GM21825 (cell line): ENCODE measurements around the gene BICDL2.
A peak's percentile ranks its signal among the peaks of the same experiment; 100 is the strongest.

Experiments used
- ATAC-seq: cut with Tn5 transposase; IDR thresholded peaks from one replicate; pipeline ENCODE4 v1.9.1; 2021; ENCODE audit warnings: mild to moderate bottlenecking, moderate library complexity; ENCODE audit not compliant: unreplicated experiment

BICDL2 gene

DNA sequence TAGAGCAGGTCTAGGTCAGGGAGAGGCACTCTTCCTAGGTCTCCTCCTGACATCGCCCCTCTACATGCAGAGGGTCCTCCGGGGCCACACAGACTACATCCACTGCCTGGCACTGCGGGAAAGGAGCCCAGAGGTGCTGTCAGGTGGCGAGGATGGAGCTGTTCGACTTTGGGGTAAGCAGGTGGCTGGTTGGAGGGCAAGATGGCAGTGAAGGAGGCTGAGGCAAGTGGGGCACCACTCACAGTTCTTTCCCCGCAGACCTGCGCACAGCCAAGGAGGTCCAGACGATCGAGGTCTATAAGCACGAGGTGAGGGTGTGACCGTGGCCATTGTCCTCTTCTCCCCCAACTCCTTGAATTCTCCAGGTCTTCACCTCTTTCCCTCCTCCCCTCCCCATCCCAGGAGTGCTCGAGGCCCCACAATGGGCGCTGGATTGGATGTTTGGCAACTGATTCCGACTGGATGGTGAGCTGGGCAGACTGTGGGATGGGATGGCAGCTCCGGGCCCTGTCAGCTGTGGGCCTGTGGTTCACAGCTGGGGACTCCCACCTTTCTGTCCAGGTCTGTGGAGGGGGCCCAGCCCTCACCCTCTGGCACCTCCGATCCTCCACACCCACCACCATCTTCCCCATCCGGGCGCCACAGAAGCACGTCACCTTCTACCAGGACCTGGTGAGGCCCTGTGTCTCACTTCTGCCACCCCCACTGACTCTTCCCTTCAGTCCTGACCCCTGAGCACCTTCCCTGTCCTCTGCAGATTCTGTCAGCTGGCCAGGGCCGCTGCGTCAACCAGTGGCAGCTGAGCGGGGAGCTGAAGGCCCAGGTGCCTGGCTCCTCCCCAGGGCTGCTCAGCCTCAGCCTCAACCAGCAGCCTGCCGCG lies 9.9 kb downstream of the BICDL2 start:
- ATAC-seq: no peak

GRCh38 chr16:3026003-3026378 lies 10.8 kb downstream of the BICDL2 start:
- ATAC-seq: no peak

GRCh38 chr16:3025032-3026002 lies 11.4 kb downstream of the BICDL2 start:
- no peak for ATAC-seq

- peak; percentile 56 for ATAC-seq
Observed at GRCh38 chr16:3023669-3024478, 12.9 kb downstream of the BICDL2 start, which contains the start of the genes HCFC1R1 and THOC6. TSS of gene HCFC1R1 (minus strand) at chr16:3023942. CDS start at chr16:3023941, 1 bp downstream. TSS of gene THOC6 (plus strand) at chr16:3024035. CDS start at chr16:3024327, 292 bp downstream.

GRCh38 chr16:3023415-3023668 lies 13.4 kb downstream of the BICDL2 start:
- no peak for ATAC-seq

DNA sequence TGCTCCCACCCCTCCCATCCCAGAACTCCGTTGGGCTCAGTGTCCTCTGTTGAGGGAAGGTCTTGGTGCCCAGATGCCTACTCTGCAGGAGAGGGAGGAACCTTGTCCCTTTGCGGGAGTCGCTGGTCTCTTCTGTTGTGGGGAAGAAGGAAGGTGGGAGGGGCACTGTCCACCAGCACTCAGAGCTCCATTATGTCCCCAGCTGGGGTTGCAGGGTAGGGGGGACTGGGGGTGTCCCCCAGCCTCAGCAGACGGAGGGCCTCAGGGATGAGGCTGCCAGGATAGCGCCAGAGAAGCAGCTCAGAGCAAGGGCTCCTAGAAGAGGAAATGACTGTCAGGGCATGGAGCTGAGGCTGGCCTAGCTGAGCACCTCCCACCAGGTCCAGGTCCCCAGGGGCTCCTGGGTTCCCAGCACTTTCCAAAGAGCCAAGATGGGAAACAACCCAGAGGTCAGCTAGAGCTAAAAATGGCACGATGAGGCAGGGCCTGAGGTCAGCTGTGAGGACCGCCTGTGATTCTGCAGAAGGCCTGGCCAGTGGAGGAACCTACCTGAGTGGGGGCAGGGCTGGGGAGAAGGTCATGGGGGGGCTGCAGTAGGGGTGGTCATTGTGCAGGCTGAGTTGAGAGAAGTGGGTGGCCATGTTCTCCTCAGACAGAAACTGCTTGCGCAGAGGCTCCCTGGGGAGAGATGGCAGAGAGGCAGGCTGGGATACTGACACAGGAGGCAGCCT lies 13.9 kb downstream of the BICDL2 start:
- no peak for ATAC-seq

- no peak for ATAC-seq
Observed at GRCh38 chr16:3022208-3022683, 14.5 kb downstream of the BICDL2 start.

DNA sequence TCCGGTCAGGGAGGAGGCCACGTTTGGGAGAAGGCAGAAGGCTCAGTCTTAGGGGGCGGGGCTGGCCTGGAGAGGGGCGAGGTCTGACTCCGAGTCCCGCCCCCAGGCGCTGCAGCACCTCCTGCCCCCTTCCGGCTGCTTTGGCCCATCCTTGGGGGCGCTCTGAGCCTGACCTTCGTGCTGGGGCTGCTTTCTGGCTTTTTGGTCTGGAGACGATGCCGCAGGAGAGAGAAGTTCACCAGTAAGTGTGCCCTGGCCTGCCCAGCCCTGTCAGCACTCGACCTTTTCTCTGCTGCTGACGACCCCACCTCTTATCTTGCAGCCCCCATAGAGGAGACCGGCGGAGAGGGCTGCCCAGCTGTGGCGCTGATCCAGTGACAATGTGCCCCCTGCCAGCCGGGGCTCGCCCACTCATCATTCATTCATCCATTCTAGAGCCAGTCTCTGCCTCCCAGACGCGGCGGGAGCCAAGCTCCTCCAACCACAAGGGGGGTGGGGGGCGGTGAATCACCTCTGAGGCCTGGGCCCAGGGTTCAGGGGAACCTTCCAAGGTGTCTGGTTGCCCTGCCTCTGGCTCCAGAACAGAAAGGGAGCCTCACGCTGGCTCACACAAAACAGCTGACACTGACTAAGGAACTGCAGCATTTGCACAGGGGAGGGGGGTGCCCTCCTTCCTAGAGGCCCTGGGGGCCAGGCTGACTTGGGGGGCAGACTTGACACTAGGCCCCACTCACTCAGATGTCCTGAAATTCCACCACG lies 15.1 kb downstream of the BICDL2 start:
- ATAC-seq: no peak

DNA sequence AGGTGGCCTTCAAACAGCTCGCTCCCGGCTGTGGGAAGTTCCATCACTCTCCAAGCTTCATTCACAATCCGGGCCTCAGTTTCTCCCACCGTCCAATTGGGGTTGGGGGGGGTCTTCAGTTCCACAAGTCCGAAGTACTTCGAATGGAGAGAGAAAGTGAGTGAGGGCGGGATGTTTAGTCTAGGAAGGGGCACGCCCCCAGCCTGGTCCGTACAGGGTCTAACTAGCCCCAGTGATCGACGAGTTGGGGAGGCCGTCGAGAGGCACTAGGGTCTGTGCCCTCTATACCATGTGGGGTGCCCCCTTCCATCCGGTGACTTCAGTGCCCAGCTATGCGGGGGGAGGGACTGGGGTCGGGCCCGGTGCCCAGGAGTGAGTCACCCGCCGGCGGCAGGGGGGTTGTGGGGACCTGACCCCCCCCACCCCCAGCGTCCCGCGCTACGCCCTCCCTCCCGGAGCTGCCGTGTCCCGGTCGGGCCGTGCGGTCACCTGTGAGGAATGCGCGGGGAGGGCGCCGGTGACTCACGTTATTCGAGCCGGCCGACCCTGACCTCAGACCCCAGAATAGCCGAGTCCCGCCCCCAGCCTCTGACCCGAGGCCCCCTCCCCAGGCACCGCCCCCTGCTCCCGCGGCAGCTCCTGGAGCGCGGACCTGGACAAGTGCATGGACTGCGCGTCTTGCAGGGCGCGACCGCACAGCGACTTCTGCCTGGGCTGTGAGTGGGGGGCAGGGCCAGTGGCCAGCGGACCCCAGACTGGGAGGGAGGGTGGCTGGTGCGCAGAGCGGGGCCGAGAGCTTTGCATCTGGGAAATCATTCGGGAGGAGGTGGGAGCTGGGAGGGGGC lies 15.9 kb downstream of the BICDL2 start:
- no peak for ATAC-seq

DNA sequence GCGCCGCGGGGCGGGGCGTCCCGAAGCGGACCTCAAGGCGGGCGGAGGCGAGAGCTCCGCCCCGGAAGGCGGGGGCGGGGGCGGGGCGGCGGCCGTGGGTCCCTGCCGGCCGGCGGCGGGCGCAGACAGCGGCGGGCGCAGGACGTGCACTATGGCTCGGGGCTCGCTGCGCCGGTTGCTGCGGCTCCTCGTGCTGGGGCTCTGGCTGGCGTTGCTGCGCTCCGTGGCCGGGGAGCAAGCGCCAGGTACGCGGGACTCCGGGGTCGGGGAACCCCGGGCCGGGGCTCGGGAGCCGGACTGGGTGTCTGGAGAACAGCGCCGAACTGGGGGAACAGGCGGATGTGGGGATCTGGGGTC lies 16.5 kb downstream of the BICDL2 start, which contains the start of gene TNFRSF12A:
TSS of gene TNFRSF12A (plus strand) at position 122 of the 357 bp plus-strand sequence. CDS start at position 152, 30 bp downstream.
- ATAC-seq: peak; percentile 27

DNA sequence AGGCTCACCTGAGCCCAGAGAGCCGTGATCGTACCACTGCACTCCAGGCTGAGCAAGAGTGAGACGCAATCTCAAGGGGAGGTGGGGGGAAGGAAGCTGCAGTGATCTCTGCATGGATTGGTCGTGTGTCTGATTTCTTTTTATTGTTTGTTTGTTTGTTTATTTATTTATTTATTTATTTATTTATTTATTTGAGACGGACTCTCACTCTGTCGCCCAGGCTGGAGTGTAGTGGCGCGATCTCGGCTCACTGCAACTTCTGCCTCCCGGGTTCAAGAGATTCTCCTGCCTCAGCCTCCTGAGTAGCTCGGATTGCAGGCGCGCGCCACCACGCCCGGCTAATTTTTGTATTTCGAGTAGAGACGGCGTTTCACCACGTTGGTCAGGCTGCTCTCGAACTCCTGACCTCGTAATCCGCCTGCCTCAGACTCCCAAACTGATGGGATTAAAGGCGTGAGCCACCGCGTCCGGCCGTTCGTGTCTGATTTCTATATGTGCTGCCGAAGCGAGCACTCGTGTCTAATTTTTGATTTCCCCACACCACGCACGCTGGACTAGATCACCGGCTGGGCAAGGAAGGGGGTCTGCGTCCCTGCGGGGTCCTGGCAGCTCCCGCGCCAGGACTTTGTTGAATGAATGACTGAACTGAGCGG lies 17.0 kb downstream of the BICDL2 start:
- ATAC-seq: no peak

DNA sequence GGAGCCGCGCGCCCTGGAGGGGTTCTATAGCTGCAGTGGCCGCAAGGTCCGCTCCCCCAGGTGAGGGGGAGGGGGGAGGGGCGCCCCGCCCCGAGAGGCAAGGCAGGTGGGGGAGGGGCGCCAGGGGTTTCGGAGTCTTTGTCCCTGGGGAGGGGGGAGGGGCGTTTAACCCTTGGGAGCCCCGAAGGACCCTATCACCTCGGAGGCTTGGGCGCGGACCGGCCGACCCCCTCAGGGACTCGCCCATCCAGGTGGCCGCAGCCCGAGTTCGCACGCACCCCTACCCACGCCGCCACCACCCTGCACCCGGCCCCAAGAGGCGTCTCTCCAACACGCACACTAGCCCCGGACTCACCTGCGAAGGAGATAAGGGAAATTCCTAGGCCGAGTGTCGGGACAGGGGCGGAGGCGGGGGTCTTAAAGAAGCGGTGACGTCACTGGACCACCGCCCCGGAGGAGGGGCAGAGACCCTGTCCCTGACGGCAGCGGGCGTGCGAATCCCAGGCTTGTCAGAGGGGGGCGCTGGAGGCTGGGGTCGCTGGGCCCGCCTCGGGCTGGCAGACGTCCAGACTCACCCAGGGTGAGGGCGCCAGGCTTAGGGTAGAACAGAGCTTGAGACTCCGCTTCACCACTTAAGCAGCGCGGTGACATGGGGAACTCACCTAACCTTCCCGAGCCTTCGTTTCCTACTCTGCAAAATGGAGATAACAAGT lies 18.8 kb downstream of the BICDL2 start, which contains the start of gene CLDN6:
TSS of gene CLDN6 (minus strand) at position 390 of the 713 bp plus-strand sequence. CDS start 2,162 bp downstream, outside the sequence.
- ATAC-seq: no peak

- no peak for ATAC-seq
Observed at GRCh38 chr16:3017344-3017743, 19.4 kb downstream of the BICDL2 start.

GRCh38 chr16:3015865-3016521 lies 20.8 kb downstream of the BICDL2 start:
- ATAC-seq: no peak

- no peak for ATAC-seq
Observed at GRCh38 chr16:3014971-3015370, 21.8 kb downstream of the BICDL2 start.

DNA sequence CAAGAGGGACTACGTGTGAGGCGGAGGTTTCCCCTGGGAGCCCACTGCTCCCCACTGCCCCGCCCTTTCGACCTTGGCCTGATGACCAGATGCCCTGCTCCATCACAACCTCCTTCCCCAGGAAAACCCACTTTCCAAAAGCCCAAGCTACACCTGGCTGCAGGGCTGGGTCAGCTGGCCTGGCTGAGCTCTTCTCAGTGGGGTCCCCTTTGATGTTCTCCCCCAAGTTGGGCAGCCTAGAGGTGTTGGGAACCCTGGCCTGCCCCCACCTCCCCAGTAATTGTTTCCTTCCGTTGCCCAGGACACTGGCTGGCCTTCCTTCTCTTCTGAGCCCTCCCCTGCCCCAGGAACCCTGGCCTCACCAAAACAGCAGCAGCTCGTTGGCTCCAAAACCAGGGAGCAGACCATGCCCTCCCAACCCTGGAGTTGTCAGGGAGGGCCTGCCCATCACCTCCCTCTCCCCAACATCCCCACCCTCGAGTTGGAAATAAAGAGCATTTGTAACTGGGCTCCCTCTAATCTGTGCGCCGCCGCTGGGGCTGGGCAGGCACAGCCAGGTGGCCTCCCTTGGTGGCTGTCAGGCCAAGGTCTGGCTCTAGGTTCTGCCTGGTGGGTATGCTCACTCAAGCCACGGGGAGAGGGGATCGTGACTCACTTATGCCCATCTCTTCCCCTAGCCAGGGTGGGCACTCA lies 22.6 kb downstream of the BICDL2 start:
- ATAC-seq: no peak
